ENCODE measurements around the gene PPFIBP1. TPM values are rescaled to one million over a fixed set of nuclear protein-coding genes. Genes with fewer than 3 reads are reported as not detected.
"Not testable (repeated sequence)": the region's sequence is repeated elsewhere in the genome, so short reads cannot be mapped to it uniquely, and the experiment has no call there.

Gene PPFIBP1
- total and polyA plus RNA-seq, 2 of the 13 experiments (the other 11 are each of a cell fraction or from before 2014, with no cell fraction given): 16.2 to 21.8 TPM

- TF ChIP-seq ZNF512B (CRISPR knock-in tag; IDR thresholded peaks at IDR 0.05; ENCODE audit: borderline replicate concordance): no peak
- TF ChIP-seq PLSCR1 (CRISPR knock-in tag; IDR thresholded peaks at IDR 0.05; ENCODE audit: borderline replicate concordance): no peak
- TF ChIP-seq MAX (IDR thresholded peaks at IDR 0.05): no peak
These were observed 56.7 kb downstream of the PPFIBP1 start (continued) for GRCh38 chr12:27580561-27581330.

GRCh38 chr12:27581331-27581671 is 57.3 kb downstream of the PPFIBP1 start:
- 100% methylated on average over 1 of the region's 1 CpG for WGBS (ENCODE audit: low lambda C conversion rate)
- H4K20me1 ChIP-seq (ENCODE audit: insufficient read depth, low read length); H3K27me3 ChIP-seq (ENCODE audit: control insufficient read depth in 1 of 2, insufficient read depth in 2 of 2, low read length in 2 of 2); DNase-seq (ENCODE audit: low spot score); FAIRE-seq; CTCF ChIA-PET (ENCODE audit: low intra/inter-chr PET ratio, low total read pairs); intact Hi-C loops (cut with micrococcal nuclease; ENCODE audit: unreplicated experiment); BruUV-seq (replicated peaks); H3K79me2 ChIP-seq (ENCODE audit: insufficient read depth, low read length); ATAC-seq; H3K4me3 ChIP-seq (replicated peaks in 1 of 3; ENCODE audit: insufficient read depth in 1 of 3, low read depth in 2 of 3, low read length in 3 of 3); H3K4me1 ChIP-seq (ENCODE audit: insufficient read depth, low read length); H3K9ac ChIP-seq (ENCODE audit: insufficient read depth, low read depth, low read length); H3K4me2 ChIP-seq (ENCODE audit: low read depth, low read length); H3K27ac ChIP-seq (ENCODE audit: extremely low read length, insufficient read depth, low read length); H2AFZ ChIP-seq (ENCODE audit: low read length); in situ Hi-C loops (cut with HindIII; ENCODE audit: extremely low pct_ligation_motif_present, low pct_unique_long_range_greater_than_20kb); POLR2A ChIA-PET; H3K36me3 ChIP-seq (replicated peaks in 1 of 2; ENCODE audit: control insufficient read depth in 1 of 2, insufficient read depth in 2 of 2, low read length in 2 of 2); H3K9me3 ChIP-seq (ENCODE audit: low read length): not testable (repeated sequence)

- H3K4me3 ChIP-seq (replicated peaks in 1 of 3; ENCODE audit: insufficient read depth in 1 of 3, low read depth in 2 of 3, low read length in 3 of 3); DNase-seq (ENCODE audit: low spot score); H3K9me3 ChIP-seq (ENCODE audit: low read length); H3K4me1 ChIP-seq (ENCODE audit: insufficient read depth, low read length); CTCF ChIA-PET (ENCODE audit: low intra/inter-chr PET ratio, low total read pairs); H3K79me2 ChIP-seq (ENCODE audit: insufficient read depth, low read length); in situ Hi-C loops (cut with HindIII; ENCODE audit: extremely low pct_ligation_motif_present, low pct_unique_long_range_greater_than_20kb); intact Hi-C loops (cut with micrococcal nuclease; ENCODE audit: unreplicated experiment); H3K27me3 ChIP-seq (ENCODE audit: control insufficient read depth in 1 of 2, insufficient read depth in 2 of 2, low read length in 2 of 2); H3K4me2 ChIP-seq (ENCODE audit: low read depth, low read length); BruUV-seq (replicated peaks); POLR2A ChIA-PET; H3K9ac ChIP-seq (ENCODE audit: insufficient read depth, low read depth, low read length); H4K20me1 ChIP-seq (ENCODE audit: insufficient read depth, low read length); FAIRE-seq; H3K27ac ChIP-seq (ENCODE audit: extremely low read length, insufficient read depth, low read length); H2AFZ ChIP-seq (ENCODE audit: low read length); H3K36me3 ChIP-seq (replicated peaks in 1 of 2; ENCODE audit: control insufficient read depth in 1 of 2, insufficient read depth in 2 of 2, low read length in 2 of 2); ATAC-seq: not testable (repeated sequence)
- WGBS (ENCODE audit: low lambda C conversion rate): 90% methylated on average over 3 of the region's 3 CpGs
These were observed 57.8 kb downstream of the PPFIBP1 start for GRCh38 chr12:27581833-27582232.

- H3K4me3 ChIP-seq (replicated peaks in 1 of 3; ENCODE audit: insufficient read depth in 1 of 3, low read depth in 2 of 3, low read length in 3 of 3); ATAC-seq; H3K27me3 ChIP-seq (ENCODE audit: control insufficient read depth in 1 of 2, insufficient read depth in 2 of 2, low read length in 2 of 2); H2AFZ ChIP-seq (ENCODE audit: low read length); H4K20me1 ChIP-seq (ENCODE audit: insufficient read depth, low read length); H3K9me3 ChIP-seq (ENCODE audit: low read length); FAIRE-seq; H3K79me2 ChIP-seq (ENCODE audit: insufficient read depth, low read length); H3K9ac ChIP-seq (ENCODE audit: insufficient read depth, low read depth, low read length); H3K36me3 ChIP-seq (replicated peaks in 1 of 2; ENCODE audit: control insufficient read depth in 1 of 2, insufficient read depth in 2 of 2, low read length in 2 of 2); POLR2A ChIA-PET; intact Hi-C loops (cut with micrococcal nuclease; ENCODE audit: unreplicated experiment); H3K4me2 ChIP-seq (ENCODE audit: low read depth, low read length); CTCF ChIA-PET (ENCODE audit: low intra/inter-chr PET ratio, low total read pairs); in situ Hi-C loops (cut with HindIII; ENCODE audit: extremely low pct_ligation_motif_present, low pct_unique_long_range_greater_than_20kb); H3K27ac ChIP-seq (ENCODE audit: extremely low read length, insufficient read depth, low read length); BruUV-seq (replicated peaks); H3K4me1 ChIP-seq (ENCODE audit: insufficient read depth, low read length); DNase-seq (ENCODE audit: low spot score): not testable (repeated sequence)
- WGBS (ENCODE audit: low lambda C conversion rate): 70% methylated on average over 4 of the region's 5 CpGs
These were observed 58.4 kb downstream of the PPFIBP1 start for GRCh38 chr12:27582445-27582844.
